Adipose tissue (tissue), 3 donors: ENCODE measurements around the gene RAG1. TPM values are rescaled to one million over a fixed set of nuclear protein-coding genes. Genes with fewer than 3 reads are reported as not detected.

Source experiments
- H3K27ac ChIP-seq: one replicate; pipeline ENCODE4 v1.5.1; 2013; ENCODE audit warnings: low read depth, low read length
- WGBS, 3 donors: extraction: QIAGEN DNeasy Blood & Tissue Kit; methylation state at CpG; one replicate each; pipeline ENCODE4 v1.1.7; 2013; 5-methylcytosine and 5-hydroxymethylcytosine counted together
- polyA plus RNA-seq, 3 donors: library from polyadenylated mRNA; stranded (reverse); fragments of 200-250 nt; gene quantifications; one replicate each; pipeline ENCODE4 v1.2.3, GENCODE V29; 2013
- donor health status: healthy with polysubstance abuse.
- donor health status: Bipolar disorder and iron deficiency.
- donor health status: healthy.

RAG1 gene
- polyA plus RNA-seq, 3 donors: 0.10 to 0.56 (median 0.21) TPM

GRCh38 chr11:36618363-36619047 is 50.7 kb downstream of the RAG1 start:
- WGBS, 3 donors: 60 to 87% (median 69%) methylated on average over 3 of the region's 3 CpGs
- no peak overlapping the region for H3K27ac ChIP-seq

DNA sequence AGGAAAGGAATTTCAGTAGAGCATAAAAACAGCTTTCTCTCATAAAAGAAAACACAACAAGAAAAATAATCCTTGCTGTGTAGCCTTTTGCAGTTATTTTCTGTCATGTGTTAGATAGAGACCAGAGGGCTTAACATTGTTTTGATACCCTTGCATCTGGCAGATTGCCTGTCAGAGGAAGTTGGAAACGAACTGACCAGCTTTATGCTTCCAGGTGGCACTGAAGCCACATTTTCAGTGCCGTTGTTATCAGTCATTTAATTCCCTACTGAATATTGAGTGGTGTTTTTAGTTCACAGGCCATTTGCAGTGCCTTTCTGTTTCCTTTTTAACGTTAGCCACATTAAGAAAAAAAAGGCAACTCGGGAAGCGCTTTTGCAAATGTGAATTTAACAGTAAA is 51.7 kb downstream of the RAG1 start:
- 14 to 24% (median 18%) methylated on average over 5 of the region's 5 CpGs for WGBS, 3 donors
- no peak overlapping the region for H3K27ac ChIP-seq

GRCh38 chr11:36620246-36620645 is 52.4 kb downstream of the RAG1 start:
- H3K27ac ChIP-seq: no peak overlapping the region

GRCh38 chr11:36622431-36623136 is 54.8 kb downstream of the RAG1 start:
- WGBS, 3 donors: 72 to 74% (median 73%) methylated on average over 3 of the region's 3 CpGs
- no peak overlapping the region for H3K27ac ChIP-seq

DNA sequence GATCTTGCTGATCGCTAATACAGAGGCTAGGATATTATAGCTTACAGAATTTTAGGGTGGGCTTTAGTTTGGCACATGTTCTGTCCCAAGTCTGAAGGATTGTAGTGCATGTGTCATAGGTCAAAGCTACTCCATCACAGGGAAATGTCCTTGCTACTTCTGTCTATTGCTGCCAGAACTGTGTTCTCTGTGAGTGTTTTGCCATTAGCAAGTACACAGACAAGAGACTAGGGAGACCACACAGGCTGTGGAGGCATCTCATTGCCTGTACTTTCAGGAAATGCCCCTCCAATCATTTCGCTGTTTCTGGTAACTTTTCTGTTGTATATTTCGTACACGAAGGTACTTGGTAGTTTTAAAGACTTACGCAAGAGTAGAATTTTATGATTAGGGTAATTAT is 55.7 kb downstream of the RAG1 start:
- WGBS, 3 donors: 79 to 92% (median 89%) methylated on average over 5 of the region's 5 CpGs
- H3K27ac ChIP-seq: no peak overlapping the region

DNA sequence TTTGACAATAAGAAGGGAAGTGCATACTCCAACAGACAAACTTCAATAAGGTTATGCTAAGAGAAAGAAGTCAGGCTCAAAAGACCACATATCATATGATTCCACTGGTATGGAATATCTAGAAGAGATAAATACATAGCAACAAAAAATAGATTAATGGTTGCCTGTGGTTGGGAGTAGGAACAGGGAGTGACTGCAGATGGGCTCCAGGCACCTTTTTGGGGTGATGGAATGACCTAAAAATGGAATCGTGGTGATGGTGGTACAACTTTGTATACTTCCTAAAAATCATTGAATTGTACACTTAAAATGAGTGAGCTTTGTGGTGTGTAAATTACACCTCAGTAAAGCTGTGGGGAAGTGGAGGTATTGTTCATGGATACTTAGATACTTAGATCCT is 59.2 kb downstream of the RAG1 start:
- 81 to 91% (median 87%) methylated on average over 1 of the region's 1 CpG for WGBS, 3 donors
- H3K27ac ChIP-seq: no peak overlapping the region

GRCh38 chr11:36627471-36627870 is 59.7 kb downstream of the RAG1 start:
- 79 to 92% (median 87%) methylated on average over 2 of the region's 2 CpGs for WGBS, 3 donors
- H3K27ac ChIP-seq: no peak overlapping the region

DNA sequence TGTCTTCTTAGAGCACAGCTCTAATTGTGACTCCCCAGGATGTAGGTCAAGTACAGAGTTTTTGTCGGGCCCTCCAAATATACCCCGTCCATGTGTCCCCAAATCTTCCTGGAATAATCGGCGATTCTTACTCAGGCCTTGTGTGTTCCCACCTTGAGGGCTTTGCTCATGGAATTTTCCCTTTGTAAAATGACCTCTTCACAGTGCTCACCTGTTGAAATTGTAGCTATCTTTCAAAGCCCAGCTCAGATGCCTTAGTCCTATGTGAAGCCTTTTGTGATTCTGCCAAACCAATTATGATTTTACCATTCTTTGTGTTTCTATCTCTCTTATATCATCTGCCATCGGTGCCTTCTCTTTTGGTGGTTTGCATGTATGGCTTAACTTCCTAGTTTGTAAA is 60.3 kb downstream of the RAG1 start:
- no peak overlapping the region for H3K27ac ChIP-seq
- 82 to 89% (median 87%) methylated on average over 5 of the region's 5 CpGs for WGBS, 3 donors

GRCh38 chr11:36628765-36629244 is 61.0 kb downstream of the RAG1 start:
- 20 to 83% (median 77%) methylated on average over 4 of the region's 4 CpGs for WGBS, 3 donors
- no peak overlapping the region for H3K27ac ChIP-seq

Other genes starting within 250 kb of the RAG1 start
- 1 to 10 TPM; 2.0 to 5.1 (median 3.5) TPM for gene TRAF6, start 57.7 kb upstream of the RAG1 start, polyA plus RNA-seq
- gene IFTAP, start 26.5 kb downstream of the RAG1 start, polyA plus RNA-seq: 10 to 100 TPM; 15.1 to 45.0 (median 21.5) TPM
- not detected for gene RAG2, start 30.2 kb downstream of the RAG1 start, polyA plus RNA-seq